T-cell (primary cell): ENCODE data around the gene IQGAP2. TPM values are rescaled to one million over a fixed set of nuclear protein-coding genes. Genes with fewer than 3 reads are reported as not detected.

Experiments used
- ATAC-seq, 4 experiments: fragments of 200-7000 bp in 3 of 4; fragments of 150-1000 bp in 1 of 4; cut with Tn5 transposase; replicated peaks in 1 of 4; 1 replicate in 3 of 4; 2 replicates in 1 of 4; pipeline ENCODE4 v1.10.0; 2021; ENCODE audit warnings: moderate library complexity in 3 of 4, mild to moderate bottlenecking in 2 of 4, moderate number of reproducible peaks in 1 of 4
- CTCF ChIA-PET, 2 donors: fragments of 300-600 bp; sonication (Branson Sonifier 250); formaldehyde crosslinking; loops; one replicate each; lab custom pipeline; 2022; ENCODE audit warnings: antibody characterized with exemption in 2 of 2; lab: Charles Lee
- POLR2A ChIA-PET, 2 donors: fragments of 300-600 bp; sonication (Branson Sonifier 250); formaldehyde crosslinking; loops; one replicate each; lab custom pipeline; 2022; ENCODE audit warnings: antibody characterized with exemption in 2 of 2; lab: Charles Lee
- DNase-seq, 35 experiments: peaks; one replicate each; pipeline versions ENCODE4 v3.0.0 to v3.0.0-alpha.2; 2013 to 2023
- H3K27ac ChIP-seq: one replicate; pipeline ENCODE4 v1.5.1; 2013; ENCODE audit warnings: low read length
- H3K27me3 ChIP-seq, 2 experiments: replicated peaks in 1 of 2; 1 replicate in 1 of 2; 2 replicates in 1 of 2; pipeline versions ENCODE4 v1.6.1 to v1.7.0; 2013; ENCODE audit warnings: low read length in 1 of 2, mixed read lengths in 1 of 2; ENCODE audit not compliant: control insufficient read depth in 2 of 2, insufficient read depth in 2 of 2; ENCODE audit errors: extremely low read depth in 1 of 2
- H3K36me3 ChIP-seq, 2 donors: 1 replicate in 1 of 2; 2 replicates in 1 of 2; pipeline versions ENCODE4 v1.6.1 to v1.7.0; 2013; ENCODE audit warnings: low read length in 1 of 2; ENCODE audit not compliant: control insufficient read depth in 2 of 2, insufficient read depth in 1 of 2; ENCODE audit errors: extremely low read depth in 1 of 2
- H3K4me1 ChIP-seq, 2 experiments: 1 replicate in 1 of 2; 2 replicates in 1 of 2; pipeline versions ENCODE4 v1.6.1 to v1.7.0; 2013; ENCODE audit warnings: low read length in 2 of 2, mixed read lengths in 1 of 2; ENCODE audit not compliant: insufficient read depth in 2 of 2, control insufficient read depth in 1 of 2; ENCODE audit errors: extremely low read depth in 1 of 2
- H3K4me3 ChIP-seq, 2 donors: 1 replicate in 1 of 2; 2 replicates in 1 of 2; pipeline versions ENCODE4 v1.5.1 to v1.7.0; 2013; ENCODE audit warnings: mild to moderate bottlenecking in 2 of 2, low read length in 1 of 2, moderate library complexity in 1 of 2; ENCODE audit not compliant: control insufficient read depth in 1 of 2; ENCODE audit errors: extremely low read depth in 1 of 2
- H3K9me3 ChIP-seq: 2 replicates; pipeline ENCODE4 v1.7.0; 2013
- H3K27ac Mint-ChIP-seq, 2 donors: one replicate each; pipeline ENCODE4 v1.8.0; 2020 to 2021; ENCODE audit warnings: mild to moderate bottlenecking in 2 of 2, mixed read lengths in 2 of 2
- H3K27me3 Mint-ChIP-seq, 2 donors: one replicate each; pipeline ENCODE4 v1.8.0; 2021 to 2022; ENCODE audit warnings: mixed read lengths in 2 of 2
- H3K36me3 Mint-ChIP-seq: one replicate; pipeline ENCODE4 v1.8.0; 2021; ENCODE audit warnings: mixed read lengths
- H3K4me1 Mint-ChIP-seq, 3 donors: one replicate each; pipeline ENCODE4 v1.8.0; 2020 to 2022; ENCODE audit warnings: mixed read lengths in 3 of 3, mild to moderate bottlenecking in 1 of 3
- H3K4me3 Mint-ChIP-seq, 3 donors: one replicate each; pipeline ENCODE4 v1.8.0; 2020 to 2022; ENCODE audit warnings: mild to moderate bottlenecking in 3 of 3, mixed read lengths in 3 of 3, moderate library complexity in 3 of 3
- H3K9me3 Mint-ChIP-seq, 3 donors: one replicate each; pipeline ENCODE4 v1.8.0; 2020 to 2022; ENCODE audit warnings: mixed read lengths in 3 of 3
- WGBS: methylation state at CpG from one replicate; pipeline ENCODE4 v1.1.5; 2013; ENCODE audit warnings: missing lambda C conversion rate; ENCODE audit not compliant: insufficient coverage; 5-methylcytosine and 5-hydroxymethylcytosine counted together
- total RNA-seq, 35 experiments: library from RNA in 6 of 35; stranded (reverse) in 6 of 35; fragments of 120-200 nt in 1 of 35; gene quantifications; one replicate each; pipeline versions ENCODE4 v1.2.1 to v1.2.4 and lab custom pipeline; 2013 to 2026

Gene IQGAP2
- total RNA-seq, 5 donors from 2014 or later (not counting 1 experiment from before 2014, with no cell fraction given) = 66.5 to 121 (median 72.5) TPM

- POLR2A ChIA-PET = no interaction called here
- no peak overlapping the region for H3K4me3 ChIP-seq
- Mint-ChIP-seq H3K4me1 (peaks cover 3 to 14% (median 6%) of the 10 kb centered on the region in 3 donors), H3K9me3 (no peaks in the 10 kb centered on the region), H3K36me3 (peaks cover 54% of the 10 kb centered on the region), H3K27me3 (no peaks in the 10 kb centered on the region), H3K4me3 (no peak overlapping the region), H3K27ac (no peak overlapping the region)
- H3K27me3 ChIP-seq = no peaks in the 10 kb centered on the region
- WGBS = 91% methylated on average over 4 of the region's 5 CpGs
- ATAC-seq = no peak
- CTCF ChIA-PET = no interaction called here
- H3K27ac ChIP-seq = no peak overlapping the region
- no peaks in the 10 kb centered on the region for H3K9me3 ChIP-seq
- no peaks in the 10 kb centered on the region for H3K4me1 ChIP-seq
- H3K36me3 ChIP-seq = peaks cover 0 to 61% of the 10 kb centered on the region in 2 donors
- no peak for DNase-seq
Observed at GRCh38 chr5:76612942-76613341, 209.9 kb downstream of the IQGAP2 start.

GRCh38 chr5:76615759-76616158, 212.7 kb downstream of the IQGAP2 start:
- Mint-ChIP-seq H3K9me3 (no peaks in the 10 kb centered on the region), H3K4me3 (no peak overlapping the region), H3K27me3 (no peaks in the 10 kb centered on the region), H3K27ac (no peak overlapping the region), H3K4me1 (peaks cover 0 to 9% (median 0%) of the 10 kb centered on the region in 3 donors), H3K36me3 (peaks cover 59% of the 10 kb centered on the region)
- no peaks in the 10 kb centered on the region for H3K4me1 ChIP-seq
- 100% methylated on average over 2 of the region's 2 CpGs for WGBS
- peaks cover 0 to 64% of the 10 kb centered on the region in 2 donors for H3K36me3 ChIP-seq
- ChIA-PET CTCF (interaction anchor here (0.8 to 1.2 kb wide), 3 partner anchors 17 to 159 kb away, joined by 3 to 4 read pairs (median 3); no protein-coding TSS in a partner anchor), POLR2A (interaction anchor here in 1 of 2 donors (0.6 kb wide), 1 partner anchor 230 kb away, joined by 4 read pairs; no protein-coding TSS in a partner anchor)
- no peak overlapping the region for H3K27ac ChIP-seq
- no peaks in the 10 kb centered on the region for H3K27me3 ChIP-seq
- DNase-seq = no peak
- no peaks in the 10 kb centered on the region for H3K9me3 ChIP-seq
- no peak for ATAC-seq
- H3K4me3 ChIP-seq = no peak overlapping the region

GRCh38 chr5:76616206-76616605, 213.1 kb downstream of the IQGAP2 start:
- Mint-ChIP-seq H3K27ac (peak overlapping the region in 1 of 2 donors; percentile 54), H3K36me3 (peaks cover 59% of the 10 kb centered on the region), H3K4me1 (peaks cover 0 to 9% (median 0%) of the 10 kb centered on the region in 3 donors), H3K27me3 (no peaks in the 10 kb centered on the region), H3K9me3 (no peaks in the 10 kb centered on the region), H3K4me3 (no peak overlapping the region)
- Histone ChIP-seq H3K27ac (no peak overlapping the region), H3K4me1 (no peaks in the 10 kb centered on the region), H3K27me3 (no peaks in the 10 kb centered on the region), H3K36me3 (peaks cover 0 to 62% of the 10 kb centered on the region in 2 donors), H3K9me3 (no peaks in the 10 kb centered on the region), H3K4me3 (no peak overlapping the region)
- CTCF ChIA-PET = interaction anchor here (0.8 to 1.2 kb wide), 3 partner anchors 17 to 158 kb away, joined by 3 to 4 read pairs (median 3); no protein-coding TSS in a partner anchor
- DNase-seq (no peak), ATAC-seq (no peak)
- WGBS = 85% methylated on average over 1 of the region's 2 CpGs
- POLR2A ChIA-PET = interaction anchor here in 1 of 2 donors (0.6 kb wide), 1 partner anchor 229 kb away, joined by 4 read pairs; no protein-coding TSS in a partner anchor

GRCh38 chr5:76617229-76617628, 214.1 kb downstream of the IQGAP2 start:
- Histone ChIP-seq H3K27me3 (no peaks in the 10 kb centered on the region), H3K4me3 (no peak overlapping the region), H3K4me1 (no peaks in the 10 kb centered on the region), H3K27ac (no peak overlapping the region), H3K9me3 (no peaks in the 10 kb centered on the region), H3K36me3 (peaks cover 0 to 55% of the 10 kb centered on the region in 2 donors)
- H3K4me3 Mint-ChIP-seq = no peak overlapping the region
- WGBS = 100% methylated on average over 1 of the region's 4 CpGs
- POLR2A ChIA-PET = interaction anchor here in 1 of 2 donors (0.6 kb wide), 1 partner anchor 17 kb away, joined by 3 read pairs; no protein-coding TSS in a partner anchor
- H3K4me1 Mint-ChIP-seq = peaks cover 0 to 14% (median 0%) of the 10 kb centered on the region in 3 donors
- no peaks in the 10 kb centered on the region for H3K27me3 Mint-ChIP-seq
- DNase-seq (no peak), ATAC-seq (no peak)
- H3K9me3 Mint-ChIP-seq = no peaks in the 10 kb centered on the region
- peaks cover 57% of the 10 kb centered on the region for H3K36me3 Mint-ChIP-seq
- CTCF ChIA-PET = interaction anchor here in 1 of 2 donors (0.8 kb wide), 1 partner anchor 40 kb away, joined by 3 read pairs; no protein-coding TSS in a partner anchor
- H3K27ac Mint-ChIP-seq = no peak overlapping the region

GRCh38 chr5:76617675-76618074, 214.6 kb downstream of the IQGAP2 start:
- Mint-ChIP-seq H3K4me3 (no peak overlapping the region), H3K9me3 (no peaks in the 10 kb centered on the region), H3K36me3 (peaks cover 55% of the 10 kb centered on the region), H3K27ac (no peak overlapping the region), H3K27me3 (no peaks in the 10 kb centered on the region), H3K4me1 (peaks cover 0 to 14% (median 0%) of the 10 kb centered on the region in 3 donors)
- Histone ChIP-seq H3K27ac (no peak overlapping the region), H3K4me1 (no peaks in the 10 kb centered on the region), H3K9me3 (no peaks in the 10 kb centered on the region), H3K36me3 (peaks cover 0 to 50% of the 10 kb centered on the region in 2 donors), H3K4me3 (no peak overlapping the region), H3K27me3 (no peaks in the 10 kb centered on the region)
- ATAC-seq (no peak), DNase-seq (no peak)
- 100% methylated on average over 2 of the region's 4 CpGs for WGBS
- CTCF ChIA-PET = interaction anchor here in 1 of 2 donors (0.8 to 1.2 kb wide), 2 partner anchors 9 to 40 kb away, joined by 3 to 6 read pairs; no protein-coding TSS in a partner anchor
- POLR2A ChIA-PET = interaction anchor here in 1 of 2 donors (0.6 kb wide), 1 partner anchor 17 kb away, joined by 3 read pairs; no protein-coding TSS in a partner anchor

- H3K4me1 ChIP-seq = no peaks in the 10 kb centered on the region
- H3K27me3 ChIP-seq = no peaks in the 10 kb centered on the region
- H3K36me3 ChIP-seq = peaks cover 0 to 40% of the 10 kb centered on the region in 2 donors
- H3K27ac ChIP-seq = no peak overlapping the region
- peaks cover 6 to 14% (median 13%) of the 10 kb centered on the region in 3 donors for H3K4me1 Mint-ChIP-seq
- ATAC-seq (no peak), DNase-seq (no peak)
- WGBS = 96% methylated on average over 5 of the region's 5 CpGs
- no peaks in the 10 kb centered on the region for H3K27me3 Mint-ChIP-seq
- ChIA-PET POLR2A (interaction anchor here in 1 of 2 donors (0.5 kb wide), 1 partner anchor 887 kb away, joined by 7 read pairs; no protein-coding TSS in a partner anchor), CTCF (no interaction called here)
- no peaks in the 10 kb centered on the region for H3K9me3 ChIP-seq
- peaks cover 52% of the 10 kb centered on the region for H3K36me3 Mint-ChIP-seq
- no peaks in the 10 kb centered on the region for H3K9me3 Mint-ChIP-seq
- H3K27ac Mint-ChIP-seq = no peak overlapping the region
- no peak overlapping the region for H3K4me3 Mint-ChIP-seq
- H3K4me3 ChIP-seq = no peak overlapping the region
Observed at GRCh38 chr5:76620166-76620565, 217.1 kb downstream of the IQGAP2 start.
